Immature natural killer cell (primary cell): ENCODE results near the gene POFUT1. TPM values are rescaled to one million over a fixed set of nuclear protein-coding genes. Genes with fewer than 3 reads are reported as not detected.
A peak's percentile ranks its signal among the peaks of the same experiment; 100 is the strongest.
"Not testable (repeated sequence)": the region's sequence is repeated elsewhere in the genome, so short reads cannot be mapped to it uniquely, and the experiment has no call there.

Experiments used
- DNase-seq, 3 donors: peaks; one replicate each; pipeline ENCODE4 v3.0.0; 2022; ENCODE audit warnings: mixed read lengths in 1 of 3
- H3K27ac Mint-ChIP-seq, 6 donors: one replicate each; pipeline ENCODE4 v1.8.0; 2020; ENCODE audit warnings: mixed read lengths in 6 of 6, mild to moderate bottlenecking in 5 of 6, inconsistent platforms in 4 of 6, moderate library complexity in 3 of 6
- H3K27me3 Mint-ChIP-seq, 3 donors: one replicate each; pipeline ENCODE4 v1.8.0; 2020 to 2021; ENCODE audit warnings: low read depth in 3 of 3, mild to moderate bottlenecking in 3 of 3, mixed read lengths in 3 of 3, moderate library complexity in 3 of 3, inconsistent platforms in 1 of 3
- H3K36me3 Mint-ChIP-seq, 3 donors: one replicate each; pipeline ENCODE4 v1.8.0; 2020; ENCODE audit warnings: mixed read lengths in 3 of 3, inconsistent platforms in 2 of 3, mild to moderate bottlenecking in 2 of 3
- H3K4me1 Mint-ChIP-seq, 2 donors: one replicate each; pipeline ENCODE4 v1.8.0; 2020; ENCODE audit warnings: inconsistent platforms in 2 of 2, mild to moderate bottlenecking in 2 of 2, mixed read lengths in 2 of 2, moderate library complexity in 1 of 2
- H3K4me3 Mint-ChIP-seq, 5 donors: one replicate each; pipeline ENCODE4 v1.8.0; 2020; ENCODE audit warnings: mild to moderate bottlenecking in 5 of 5, mixed read lengths in 5 of 5, inconsistent platforms in 3 of 5, moderate library complexity in 3 of 5
- H3K9me3 Mint-ChIP-seq, 6 donors: one replicate each; pipeline ENCODE4 v1.8.0; 2020; ENCODE audit warnings: mild to moderate bottlenecking in 6 of 6, mixed read lengths in 6 of 6, inconsistent platforms in 4 of 6, moderate library complexity in 3 of 6
- polyA plus RNA-seq, 3 donors: library from polyadenylated mRNA; unstranded; fragments of 300-500 nt; fragmentation: Illumina TruSeq; gene quantifications; one replicate each; pipeline ENCODE4 v1.2.3, GENCODE V29; 2021

POFUT1 gene
- 10 to 100 TPM in 2 of 3 donors, 1 to 10 TPM in 1; 7.5 to 15.4 (median 10.6) TPM for polyA plus RNA-seq

DNA sequence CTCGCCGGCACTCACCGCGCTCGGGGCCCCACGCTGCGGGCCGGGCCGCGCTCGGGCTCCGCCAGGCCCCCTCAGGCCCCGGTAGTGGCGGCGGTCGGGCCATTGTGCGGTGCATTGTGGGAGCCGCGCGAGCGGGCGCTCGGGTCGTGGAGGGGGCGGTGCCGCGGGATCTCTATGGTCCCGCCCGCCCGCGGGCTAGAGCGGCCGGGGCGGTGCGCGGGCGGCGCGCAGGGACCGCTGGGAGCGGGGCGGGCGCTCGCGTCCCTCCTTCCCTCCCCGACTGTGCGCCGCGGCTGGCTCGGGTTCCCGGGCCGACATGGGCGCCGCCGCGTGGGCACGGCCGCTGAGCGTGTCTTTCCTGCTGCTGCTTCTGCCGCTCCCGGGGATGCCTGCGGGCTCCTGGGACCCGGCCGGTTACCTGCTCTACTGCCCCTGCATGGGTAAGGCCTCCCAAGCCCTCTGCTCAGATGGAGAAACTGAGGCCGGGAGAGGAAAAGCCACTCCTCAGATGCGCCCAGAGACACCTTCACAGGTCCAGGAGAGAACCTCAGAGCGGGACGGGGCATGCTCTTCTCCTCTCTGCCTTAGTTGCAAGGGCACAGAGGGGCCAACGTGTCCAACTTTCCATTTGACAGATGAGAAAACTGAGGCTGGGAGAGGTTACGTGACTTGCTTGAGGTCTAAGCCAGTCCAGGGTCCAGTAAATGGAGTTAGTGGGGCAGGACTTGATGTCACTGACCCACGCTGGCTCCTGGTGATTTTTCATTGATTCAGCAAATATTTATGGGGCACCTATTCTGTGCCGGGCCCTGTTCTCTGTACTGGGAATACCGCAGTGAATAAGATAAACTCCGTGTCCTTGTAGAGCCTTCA is at the start of gene POFUT1, which contains the start of gene PLAGL2:
Gene POFUT1, plus strand, starts transcription at position 255 of the 873 bp plus-strand sequence. Its CDS starts 62 bp downstream, at position 317.
Gene PLAGL2, minus strand, starts transcription at position 118 of the 873 bp plus-strand sequence. CDS start 5,565 bp downstream, outside the sequence.
- Mint-ChIP-seq H3K4me1 (peaks cover 49 to 80% of the 10 kb centered on the region in 2 donors), H3K27me3 (peaks cover 0 to 5% (median 3%) of the 10 kb centered on the region in 3 donors), H3K9me3 (no peaks in the 10 kb centered on the region), H3K36me3 (peaks cover 4 to 7% (median 5%) of the 10 kb centered on the region in 3 donors), H3K4me3 (peak within 1 kb of the TSS; percentile 86 to 97 (median 94)), H3K27ac (peak within 1 kb of the TSS; percentile 79 to 96 (median 86))
- DNase-seq: peak; percentile 88 to 89 (median 89)

GRCh38 chr20:32158351-32158750 is 49.3 kb upstream of the POFUT1 start:
- no peak overlapping the region for H3K4me3 Mint-ChIP-seq
- DNase-seq: no peak
- H3K4me1 Mint-ChIP-seq: peaks cover 9 to 17% of the 10 kb centered on the region in 2 donors
- H3K9me3 Mint-ChIP-seq: no peaks in the 10 kb centered on the region
- H3K27me3 Mint-ChIP-seq: peaks cover 0 to 1% (median 0%) of the 10 kb centered on the region in 3 donors
- peaks cover 18 to 48% (median 27%) of the 10 kb centered on the region in 3 donors for H3K36me3 Mint-ChIP-seq
- H3K27ac Mint-ChIP-seq: no peak overlapping the region

DNA sequence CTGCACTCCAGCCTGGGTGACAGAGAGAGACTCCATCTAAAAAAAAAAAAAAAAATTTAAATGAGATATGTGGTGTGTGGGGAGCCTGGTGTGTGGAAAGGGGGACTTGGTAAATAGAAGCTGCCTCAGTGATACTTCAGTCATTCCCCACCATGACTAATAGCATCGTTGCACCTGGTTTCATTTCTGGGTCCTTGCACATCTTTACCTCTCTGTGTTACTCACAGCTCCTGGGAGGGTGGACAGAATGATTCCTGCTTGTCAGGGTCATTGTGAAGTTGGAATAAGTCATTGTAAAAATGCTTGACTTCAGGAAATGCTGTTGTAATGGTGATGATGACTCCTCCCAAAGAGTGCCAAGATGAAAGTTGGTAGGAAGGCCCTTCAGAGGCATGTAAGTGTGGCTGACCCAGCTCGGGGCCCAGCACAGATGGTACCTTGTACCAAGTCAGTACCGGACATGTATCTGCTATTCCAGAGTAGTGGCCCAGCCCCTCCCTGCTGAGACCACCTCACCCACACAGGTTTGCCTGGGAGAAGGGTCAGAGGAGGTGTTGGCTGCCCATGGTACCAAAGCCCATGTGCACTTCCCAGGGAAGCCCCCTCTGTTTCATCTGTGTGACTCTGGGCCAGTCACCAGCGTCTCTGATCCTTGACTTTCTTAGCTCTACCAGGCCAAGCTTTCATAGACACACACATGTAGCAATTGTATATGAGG is 48.6 kb upstream of the POFUT1 start:
- Mint-ChIP-seq H3K4me3 (no peak overlapping the region), H3K4me1 (peaks cover 9 to 17% of the 10 kb centered on the region in 2 donors), H3K27ac (no peak overlapping the region), H3K9me3 (no peaks in the 10 kb centered on the region), H3K36me3 (peaks cover 18 to 48% (median 27%) of the 10 kb centered on the region in 3 donors), H3K27me3 (peaks cover 0 to 1% (median 0%) of the 10 kb centered on the region in 3 donors)
- DNase-seq: no peak

DNA sequence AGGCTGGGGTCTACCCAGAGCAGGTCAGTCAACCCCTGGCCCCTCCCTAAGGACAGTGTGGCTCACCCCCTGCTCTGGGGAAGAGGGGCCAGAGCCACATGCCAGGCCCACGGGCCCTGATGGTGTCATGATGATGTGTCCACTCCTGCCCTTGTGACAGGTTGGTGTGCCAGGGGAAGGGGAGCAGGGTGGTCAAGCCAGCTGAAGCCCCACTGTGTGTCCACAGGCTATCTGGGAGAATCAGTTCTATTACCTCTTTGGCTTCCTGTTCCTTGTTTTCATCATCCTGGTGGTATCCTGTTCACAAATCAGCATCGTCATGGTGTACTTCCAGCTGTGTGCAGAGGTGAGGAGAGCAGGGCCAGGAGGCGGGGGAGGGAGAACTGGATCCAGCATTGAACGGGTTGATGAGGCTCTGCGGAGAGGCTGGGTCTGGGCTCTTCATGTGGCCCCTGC is 47.9 kb upstream of the POFUT1 start:
- no peak overlapping the region for H3K27ac Mint-ChIP-seq

GRCh38 chr20:32160341-32160740 is 47.3 kb upstream of the POFUT1 start:
- DNase-seq: no peak
- H3K4me1 Mint-ChIP-seq: peaks cover 3 to 7% of the 10 kb centered on the region in 2 donors
- no peaks in the 10 kb centered on the region for H3K9me3 Mint-ChIP-seq
- H3K36me3 Mint-ChIP-seq: peaks cover 15 to 46% (median 30%) of the 10 kb centered on the region in 3 donors
- no peak overlapping the region for H3K27ac Mint-ChIP-seq
- no peak overlapping the region for H3K4me3 Mint-ChIP-seq
- H3K27me3 Mint-ChIP-seq: peaks cover 0 to 1% (median 0%) of the 10 kb centered on the region in 3 donors

More for the DNA sequence above, 47.9 kb upstream of the POFUT1 start:
- no peak for DNase-seq
- Mint-ChIP-seq H3K4me3 (no peak overlapping the region), H3K9me3 (no peaks in the 10 kb centered on the region), H3K27me3 (peaks cover 0 to 1% (median 0%) of the 10 kb centered on the region in 3 donors), H3K4me1 (peaks cover 7 to 13% of the 10 kb centered on the region in 2 donors), H3K36me3 (peaks cover 15 to 48% (median 27%) of the 10 kb centered on the region in 3 donors)

DNA sequence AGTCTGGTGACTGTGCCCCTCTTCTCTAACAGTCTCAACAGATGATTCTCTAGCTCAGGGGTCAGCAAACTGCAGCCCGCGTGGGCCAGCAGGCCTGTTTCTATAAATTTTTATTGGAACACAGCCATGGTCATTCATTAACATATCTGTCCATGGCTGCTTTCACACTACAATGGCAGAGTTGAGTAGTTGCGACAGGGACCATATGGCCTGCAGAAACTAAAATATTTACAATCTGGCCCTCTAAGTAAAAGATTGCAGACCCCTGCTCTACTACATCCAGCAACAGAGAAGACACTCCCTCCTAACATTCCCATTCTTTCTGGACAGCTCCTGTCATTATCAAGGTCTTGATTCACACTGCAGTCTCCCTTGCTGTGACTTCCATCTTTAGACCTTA is 45.3 kb upstream of the POFUT1 start:
- Mint-ChIP-seq H3K36me3 (peaks cover 18 to 54% (median 32%) of the 10 kb centered on the region in 3 donors), H3K4me3 (no peak overlapping the region), H3K9me3 (no peaks in the 10 kb centered on the region), H3K4me1 (no peaks in the 10 kb centered on the region), H3K27ac (peak overlapping the region in 2 of 6 donors; percentile 2 to 31), H3K27me3 (peaks cover 0 to 1% (median 0%) of the 10 kb centered on the region in 3 donors)
- no peak for DNase-seq

GRCh38 chr20:32163951-32164350 is 43.7 kb upstream of the POFUT1 start:
- no peak overlapping the region for H3K4me3 Mint-ChIP-seq
- DNase-seq: no peak

DNA sequence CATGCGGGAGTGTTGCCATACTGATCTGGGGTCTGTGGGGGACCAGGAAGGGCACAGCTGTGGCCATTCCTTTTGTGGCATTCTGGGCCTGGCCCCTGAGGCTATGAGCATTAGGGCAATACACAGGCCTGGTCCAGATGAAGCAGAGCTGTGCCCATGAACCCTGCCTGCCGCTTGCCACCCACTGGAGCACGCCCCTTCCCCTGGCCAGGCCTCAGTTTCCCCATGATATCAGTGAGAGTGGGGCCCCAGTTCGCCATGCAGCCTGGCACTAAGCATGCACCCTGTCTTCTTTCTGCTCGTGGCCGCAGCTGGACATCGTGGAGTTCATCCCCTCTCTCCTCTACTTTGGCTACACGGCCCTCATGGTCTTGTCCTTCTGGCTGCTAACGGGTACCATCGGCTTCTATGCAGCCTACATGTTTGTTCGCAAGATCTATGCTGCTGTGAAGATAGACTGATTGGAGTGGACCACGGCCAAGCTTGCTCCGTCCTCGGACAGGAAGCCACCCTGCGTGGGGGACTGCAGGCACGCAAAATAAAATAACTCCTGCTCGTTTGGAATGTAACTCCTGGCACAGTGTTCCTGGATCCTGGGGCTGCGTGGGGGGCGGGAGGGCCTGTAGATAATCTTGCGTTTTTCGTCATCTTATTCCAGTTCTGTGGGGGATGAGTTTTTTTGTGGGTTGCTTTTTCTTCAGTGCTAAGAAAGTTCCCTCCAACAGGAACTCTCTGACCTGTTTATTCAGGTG is 42.5 kb upstream of the POFUT1 start:
- no peak overlapping the region for H3K4me3 Mint-ChIP-seq
- no peaks in the 10 kb centered on the region for H3K9me3 Mint-ChIP-seq
- DNase-seq: no peak
- H3K4me1 Mint-ChIP-seq: no peaks in the 10 kb centered on the region
- H3K27ac Mint-ChIP-seq: peak overlapping the region in 1 of 6 donors; percentile 13
- peaks cover 19 to 47% (median 24%) of the 10 kb centered on the region in 3 donors for H3K36me3 Mint-ChIP-seq
- no peaks in the 10 kb centered on the region for H3K27me3 Mint-ChIP-seq

More at GRCh38 chr20:32163951-32164350, 43.7 kb upstream of the POFUT1 start:
- H3K4me1 Mint-ChIP-seq: no peaks in the 10 kb centered on the region
- H3K9me3 Mint-ChIP-seq: no peaks in the 10 kb centered on the region
- peak overlapping the region in 1 of 6 donors; percentile 23 for H3K27ac Mint-ChIP-seq
- peaks cover 0 to 1% (median 0%) of the 10 kb centered on the region in 3 donors for H3K27me3 Mint-ChIP-seq
- peaks cover 19 to 52% (median 24%) of the 10 kb centered on the region in 3 donors for H3K36me3 Mint-ChIP-seq

DNA sequence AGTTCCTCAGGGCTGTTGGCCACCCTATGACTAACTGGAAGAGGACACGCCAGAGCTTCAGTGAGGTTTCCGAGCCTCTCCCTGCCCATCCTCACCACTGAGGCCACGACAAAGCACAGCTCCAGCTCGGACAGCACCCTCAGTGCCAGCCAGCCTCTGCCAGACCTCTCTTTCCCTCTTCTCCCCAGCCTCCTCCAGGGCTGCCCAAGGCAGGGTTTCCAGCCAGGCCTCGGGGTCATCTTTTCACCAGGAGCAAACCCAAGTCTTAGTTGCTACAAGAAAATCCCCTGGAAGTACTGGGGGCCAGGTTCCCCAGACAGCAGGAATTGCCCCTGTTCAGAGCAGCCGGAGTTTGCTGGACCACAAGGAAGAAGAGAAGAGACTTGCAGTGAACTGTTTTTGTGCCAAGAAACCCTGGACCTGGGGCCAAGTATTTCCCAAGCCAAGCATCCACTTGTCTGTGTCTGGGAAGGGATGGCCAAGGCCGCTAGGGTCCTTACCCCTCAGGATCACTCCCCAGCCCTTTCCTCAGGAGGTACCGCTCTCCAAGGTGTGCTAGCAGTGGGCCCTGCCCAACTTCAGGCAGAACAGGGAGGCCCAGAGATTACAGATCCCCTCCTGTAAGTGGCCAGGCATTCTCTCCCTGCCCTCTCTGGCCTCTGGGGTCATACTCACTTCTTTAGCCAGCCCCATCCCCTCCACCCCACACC is 41.7 kb upstream of the POFUT1 start:
- no peaks in the 10 kb centered on the region for H3K27me3 Mint-ChIP-seq
- no peak overlapping the region for H3K27ac Mint-ChIP-seq
- no peaks in the 10 kb centered on the region for H3K4me1 Mint-ChIP-seq
- H3K4me3 Mint-ChIP-seq: no peak overlapping the region
- no peak for DNase-seq
- H3K9me3 Mint-ChIP-seq: no peaks in the 10 kb centered on the region
- H3K36me3 Mint-ChIP-seq: peaks cover 19 to 42% (median 22%) of the 10 kb centered on the region in 3 donors

DNA sequence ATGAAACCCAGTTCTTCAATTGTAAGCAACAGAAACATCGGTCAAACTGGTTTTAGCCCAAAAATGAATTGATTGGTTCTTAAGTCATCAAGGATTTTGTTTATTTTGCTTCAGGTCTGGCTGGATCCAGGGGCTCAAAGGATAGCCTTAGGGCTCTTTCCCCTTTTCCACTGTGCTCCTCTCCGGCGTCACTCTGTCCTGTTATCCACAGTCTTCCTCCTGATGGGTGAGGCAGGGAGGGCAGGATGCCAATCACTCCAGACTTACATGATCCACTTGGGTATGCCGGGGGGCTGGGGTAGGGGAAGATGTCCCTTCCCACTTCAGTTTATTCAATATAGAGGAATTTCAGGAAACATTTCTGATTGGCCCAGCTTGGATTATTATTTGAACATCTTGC is 40.1 kb upstream of the POFUT1 start:
- Mint-ChIP-seq H3K36me3 (peaks cover 6 to 26% (median 9%) of the 10 kb centered on the region in 3 donors), H3K4me3 (no peak overlapping the region), H3K27me3 (no peaks in the 10 kb centered on the region), H3K4me1 (no peaks in the 10 kb centered on the region), H3K27ac (peak overlapping the region in 1 of 6 donors; percentile 53), H3K9me3 (no peaks in the 10 kb centered on the region)
- no peak for DNase-seq

GRCh38 chr20:32168184-32168910 is 39.3 kb upstream of the POFUT1 start:
- peaks cover 4 to 24% (median 7%) of the 10 kb centered on the region in 3 donors for H3K36me3 Mint-ChIP-seq
- no peaks in the 10 kb centered on the region for H3K9me3 Mint-ChIP-seq
- no peak for DNase-seq
- H3K27ac Mint-ChIP-seq: no peak overlapping the region
- no peak overlapping the region for H3K4me3 Mint-ChIP-seq
- H3K27me3 Mint-ChIP-seq: no peaks in the 10 kb centered on the region
- no peaks in the 10 kb centered on the region for H3K4me1 Mint-ChIP-seq

- not testable (repeated sequence) for H3K4me1 Mint-ChIP-seq, H3K9me3 Mint-ChIP-seq, H3K36me3 Mint-ChIP-seq, H3K27me3 Mint-ChIP-seq, H3K27ac Mint-ChIP-seq, DNase-seq, H3K4me3 Mint-ChIP-seq
Measured at GRCh38 chr20:32177696-32178095, 30.0 kb upstream of the POFUT1 start.
